Fibroblast of pulmonary artery (primary cell): Measurements from ENCODE around the gene DLK2.

Experiments used
- DNase-seq: peaks from one replicate; pipeline ENCODE4 v3.0.0-alpha.2; 2010; ENCODE audit warnings: low read depth
- H3K4me3 ChIP-seq: replicated peaks from 2 replicates; pipeline ENCODE4 v1.5.1; 2011; ENCODE audit warnings: low read depth, mild to moderate bottlenecking, control low read depth, low read length, moderate library complexity
- CTCF ChIP-seq: IDR thresholded peaks from 2 replicates; pipeline ENCODE4 v1.5.1; 2011; ENCODE audit warnings: mild to moderate bottlenecking, control low read depth, low read length, inconsistent platforms; ENCODE audit errors: missing control alignments

DLK2 gene

GRCh38 chr6:43481075-43481474, 25.7 kb upstream of the DLK2 start:
- no peak overlapping the region for H3K4me3 ChIP-seq
- DNase-seq = no peak
- TF ChIP-seq CTCF = no peak

- TF ChIP-seq CTCF = no peak
- H3K4me3 ChIP-seq = peak overlapping the region; percentile 78
- no peak for DNase-seq
These were observed 22.6 kb upstream of the DLK2 start for GRCh38 chr6:43478008-43478372.

GRCh38 chr6:43477235-43478007, 22.1 kb upstream of the DLK2 start, which contains the start of gene TJAP1:
TSS of gene TJAP1 (plus strand) at chr6:43477570. CDS start at chr6:43499002, 21,432 bp downstream.
- peak within 1 kb of the TSS; percentile 78 for H3K4me3 ChIP-seq
- TF ChIP-seq CTCF = no peak
- peak; percentile 79 for DNase-seq

GRCh38 chr6:43476746-43477145, 21.4 kb upstream of the DLK2 start:
- no peak for DNase-seq
- TF ChIP-seq CTCF = no peak
- H3K4me3 ChIP-seq = peak overlapping the region; percentile 78

- no peak for TF ChIP-seq CTCF
- DNase-seq = no peak
- H3K4me3 ChIP-seq = no peak overlapping the region
These were observed 20.2 kb upstream of the DLK2 start for GRCh38 chr6:43475516-43475915.

- no peak for TF ChIP-seq CTCF
- no peak overlapping the region for H3K4me3 ChIP-seq
- no peak for DNase-seq
These were observed 17.2 kb upstream of the DLK2 start for GRCh38 chr6:43472515-43472914.

GRCh38 chr6:43471399-43471798, 16.1 kb upstream of the DLK2 start:
- no peak for TF ChIP-seq CTCF
- DNase-seq = no peak

More at GRCh38 chr6:43471399-43471798, 16.1 kb upstream of the DLK2 start:
- no peak overlapping the region for H3K4me3 ChIP-seq
